Upper lobe of left lung (tissue), 6 donors: ENCODE measurements around the gene ST3GAL3. TPM values are rescaled to one million over a fixed set of nuclear protein-coding genes. Genes with fewer than 3 reads are reported as not detected.

Experiments
- ATAC-seq, 2 donors: fragments of 200-7000 bp; cut with Tn5 transposase; one replicate each; pipeline ENCODE4 v1.9.1; 2022; ENCODE audit warnings: mild to moderate bottlenecking in 2 of 2, moderate library complexity in 2 of 2; ENCODE audit not compliant: low FRiP score in 2 of 2
- DNase-seq, 2 donors: peaks; one replicate each; pipeline ENCODE4 v3.0.0-alpha.2; 2019 to 2020
- H3K27ac ChIP-seq, 4 donors: fragments of 200-600 bp; sonication (generic); one replicate each; pipeline ENCODE4 v1.5.1; 2016 to 2019
- H3K27me3 ChIP-seq, 4 donors: fragments of 200-600 bp; sonication (generic); one replicate each; pipeline ENCODE4 v1.5.1; 2017 to 2019
- H3K36me3 ChIP-seq, 4 donors: fragments of 200-600 bp; sonication (generic); one replicate each; pipeline ENCODE4 v1.5.1; 2016 to 2019
- H3K4me1 ChIP-seq, 4 donors: fragments of 200-600 bp; sonication (generic); one replicate each; pipeline ENCODE4 v1.5.1; 2018 to 2019
- H3K4me3 ChIP-seq, 4 donors: fragments of 200-600 bp; sonication (generic); one replicate each; pipeline ENCODE4 v1.5.1; 2017 to 2019; ENCODE audit warnings: mild to moderate bottlenecking in 2 of 4, moderate library complexity in 1 of 4
- H3K9me3 ChIP-seq, 4 donors: fragments of 200-600 bp; sonication (generic); one replicate each; pipeline ENCODE4 v1.5.1; 2018 to 2019
- EP300 ChIP-seq, 4 donors: sonication (generic); formaldehyde crosslinking; IDR thresholded peaks; one replicate each; pipeline ENCODE4 v1.5.1; 2017; ENCODE audit warnings: antibody characterized with exemption in 4 of 4, control low read depth in 2 of 4
- POLR2A ChIP-seq, 4 donors: fragments of 450-650 bp; IDR thresholded peaks; one replicate each; pipeline ENCODE4 v1.5.1; 2016 to 2017; ENCODE audit warnings: antibody characterized with exemption in 4 of 4, mild to moderate bottlenecking in 2 of 4
- POLR2AphosphoS5 ChIP-seq, 2 donors: sonication (generic); formaldehyde crosslinking; IDR thresholded peaks; one replicate each; pipeline ENCODE4 v1.5.1; 2017; ENCODE audit warnings: antibody characterized with exemption in 2 of 2
- WGBS, 2 donors: methylation state at CpG; one replicate each; pipeline ENCODE4 v1.1.5; 2017 to 2018; 5-methylcytosine and 5-hydroxymethylcytosine counted together
- total RNA-seq, 6 donors: library from RNA; depleted of rRNA in 4 of 6; stranded (reverse); fragments of >200 nt in 4 of 6; gene quantifications; one replicate each; pipeline versions ENCODE4 v1.1.0 to v1.2.1, GENCODE V29; 2016 to 2021
- TF ChIP-seq, protein P1 (sequence below), 6 experiments: fragments of 450-650 bp in 4 of 6; fragments of 200-600 bp in 2 of 6; sonication (generic) in 2 of 6; IDR thresholded peaks; one replicate each; pipeline ENCODE4 v1.5.1; 2016 to 2019; ENCODE audit warnings: antibody characterized with exemption in 6 of 6
- donor health status: DM: no; HTN: no; CAD: no; lungs with moderate emphysema.
- donor health status: DM: no; HTN: yes; CAD: no; lungs with severe emphysema.

Gene ST3GAL3
- total RNA-seq, 6 donors from 2014 or later: 14.4 to 46.1 (median 19.2) TPM

DNA sequence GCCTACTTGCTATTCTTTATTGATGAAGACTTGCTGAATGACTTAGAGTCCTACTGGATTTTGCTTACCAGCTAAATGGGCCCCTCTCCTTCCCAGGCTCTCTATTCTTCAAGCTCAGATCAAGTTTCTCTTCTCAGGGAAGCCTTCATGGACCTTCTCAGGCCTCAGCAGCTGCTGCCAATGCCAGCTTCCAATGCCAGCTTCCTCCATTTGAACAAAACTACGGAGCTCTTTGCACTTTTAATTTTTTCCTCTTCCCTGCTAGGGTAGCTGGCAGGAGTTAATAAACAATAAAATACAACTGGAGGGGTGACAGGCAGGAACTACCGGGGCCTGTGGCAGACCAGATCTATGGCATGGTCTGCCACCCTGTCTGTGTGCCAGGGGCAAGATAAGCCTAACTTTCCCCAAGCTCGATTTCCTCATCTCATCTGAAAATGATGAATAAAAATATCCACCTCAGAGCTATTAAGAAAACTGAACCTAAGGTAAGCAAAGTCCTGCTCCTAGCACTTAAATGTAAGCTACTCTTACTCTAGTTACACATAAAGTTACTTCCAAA is 238.4 kb downstream of the ST3GAL3 start:
- H3K27me3 ChIP-seq: no peaks in the 10 kb centered on the region
- H3K36me3 ChIP-seq: peaks cover 0 to 11% (median 3%) of the 10 kb centered on the region in 4 donors
- peak overlapping the region; percentile 96 to 99 (median 99) for H3K27ac ChIP-seq
- no peak for ATAC-seq
- H3K4me1 ChIP-seq: peaks cover 24 to 45% (median 26%) of the 10 kb centered on the region in 4 donors
- peak overlapping the region; percentile 61 to 77 (median 69) for H3K4me3 ChIP-seq
- DNase-seq: no peak
- TF ChIP-seq POLR2AphosphoS5 (IDR thresholded peaks at IDR 0.05): no peak
- TF ChIP-seq EP300 (IDR thresholded peaks at IDR 0.05): no peak
- no peak for TF ChIP-seq POLR2A (IDR thresholded peaks at IDR 0.05)
- TF ChIP-seq, protein P1, sequence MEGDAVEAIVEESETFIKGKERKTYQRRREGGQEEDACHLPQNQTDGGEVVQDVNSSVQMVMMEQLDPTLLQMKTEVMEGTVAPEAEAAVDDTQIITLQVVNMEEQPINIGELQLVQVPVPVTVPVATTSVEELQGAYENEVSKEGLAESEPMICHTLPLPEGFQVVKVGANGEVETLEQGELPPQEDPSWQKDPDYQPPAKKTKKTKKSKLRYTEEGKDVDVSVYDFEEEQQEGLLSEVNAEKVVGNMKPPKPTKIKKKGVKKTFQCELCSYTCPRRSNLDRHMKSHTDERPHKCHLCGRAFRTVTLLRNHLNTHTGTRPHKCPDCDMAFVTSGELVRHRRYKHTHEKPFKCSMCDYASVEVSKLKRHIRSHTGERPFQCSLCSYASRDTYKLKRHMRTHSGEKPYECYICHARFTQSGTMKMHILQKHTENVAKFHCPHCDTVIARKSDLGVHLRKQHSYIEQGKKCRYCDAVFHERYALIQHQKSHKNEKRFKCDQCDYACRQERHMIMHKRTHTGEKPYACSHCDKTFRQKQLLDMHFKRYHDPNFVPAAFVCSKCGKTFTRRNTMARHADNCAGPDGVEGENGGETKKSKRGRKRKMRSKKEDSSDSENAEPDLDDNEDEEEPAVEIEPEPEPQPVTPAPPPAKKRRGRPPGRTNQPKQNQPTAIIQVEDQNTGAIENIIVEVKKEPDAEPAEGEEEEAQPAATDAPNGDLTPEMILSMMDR (IDR thresholded peaks at IDR 0.05): no peak
- WGBS, 2 donors: 0 to 4% methylated on average over 3 of the region's 3 CpGs
- H3K9me3 ChIP-seq: no peaks in the 10 kb centered on the region

DNA sequence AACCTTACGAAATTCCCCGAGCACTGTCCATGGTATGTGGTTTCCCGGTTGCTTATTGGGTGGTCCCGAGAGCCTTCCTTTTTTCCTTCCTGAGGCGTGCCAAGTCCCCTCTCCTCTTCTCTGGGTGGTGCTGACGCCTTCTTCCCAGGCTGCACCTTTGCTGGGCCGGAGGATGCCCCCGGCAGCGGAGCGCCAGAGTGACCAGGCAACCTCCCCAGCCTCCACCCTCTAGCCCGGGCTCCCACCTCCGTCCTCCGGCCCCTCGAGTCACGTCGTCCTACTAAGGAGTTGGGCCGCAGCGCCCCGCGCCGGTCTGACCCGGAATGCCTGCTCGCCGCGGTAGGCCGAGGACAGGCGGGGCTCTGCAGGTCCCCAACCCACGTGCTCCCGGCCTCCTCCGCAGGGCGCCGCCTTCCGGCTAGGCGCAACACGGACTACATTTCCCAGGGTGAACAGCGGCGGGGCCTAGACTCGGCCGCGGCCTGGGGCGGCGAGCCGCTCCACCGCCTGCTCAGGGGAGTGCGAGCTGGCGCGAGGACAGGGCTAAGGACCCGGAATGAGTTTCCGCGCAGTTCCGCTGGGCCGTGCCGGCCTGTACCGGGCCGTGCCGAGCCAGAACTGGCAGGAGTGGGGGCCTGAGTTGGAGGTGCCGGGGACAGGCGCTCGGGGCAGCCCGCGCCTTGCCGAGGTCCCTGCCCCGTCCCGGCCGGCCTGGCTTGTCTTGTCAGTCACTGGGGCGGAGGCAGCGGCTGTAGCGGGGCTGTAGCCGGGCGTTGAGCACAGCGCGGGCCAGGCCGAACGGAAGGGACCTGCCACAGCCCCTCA is 239.1 kb downstream of the ST3GAL3 start, which contains the start of gene IPO13:
Gene IPO13 (plus strand): TSS at position 715 of the 825 bp plus-strand sequence. CDS start 651 bp downstream, outside the sequence.
- peaks cover 24 to 50% (median 26%) of the 10 kb centered on the region in 4 donors for H3K4me1 ChIP-seq
- WGBS, 2 donors: 1 to 5% methylated on average over 6 to 66 of the region's 74 CpGs

DNA sequence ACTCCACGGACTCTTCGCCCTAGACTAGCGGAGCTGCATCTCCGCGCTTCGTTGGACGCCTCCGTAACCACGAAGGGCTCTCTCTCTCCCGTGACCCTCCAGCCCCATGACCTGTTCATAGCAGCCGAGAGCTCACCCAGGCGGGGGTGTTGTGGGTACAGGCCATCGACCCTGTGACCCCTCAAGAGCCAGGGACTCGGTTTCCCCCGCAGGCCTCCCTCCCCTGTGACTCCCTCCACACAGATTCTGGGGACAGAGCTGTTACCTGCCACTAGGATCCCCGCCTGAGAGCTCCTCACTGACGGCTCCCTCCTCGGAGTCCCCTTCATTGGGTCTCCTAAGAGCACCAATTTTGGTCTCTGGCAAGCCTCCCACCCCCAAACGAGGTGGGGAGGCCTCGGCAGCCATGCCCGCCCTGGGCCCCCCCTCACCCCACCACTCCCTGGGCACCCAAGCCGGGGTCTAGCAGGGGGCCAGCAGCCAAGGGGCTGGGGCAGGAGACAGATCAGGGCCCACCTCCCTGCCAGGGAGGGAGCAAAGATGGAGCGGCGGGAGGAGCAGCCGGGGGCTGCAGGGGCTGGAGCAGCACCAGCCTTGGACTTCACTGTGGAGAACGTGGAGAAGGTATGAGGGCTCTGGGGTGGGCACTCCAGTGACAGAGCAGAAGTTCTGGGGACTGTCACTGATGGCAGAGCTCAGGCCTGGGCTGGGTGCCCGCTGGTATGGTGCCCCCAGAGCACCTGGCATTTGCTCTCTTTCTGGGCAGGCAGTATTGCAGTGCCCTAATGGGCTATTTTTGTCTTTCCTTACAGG is 239.9 kb downstream of the ST3GAL3 start:
- H3K27me3 ChIP-seq: no peaks in the 10 kb centered on the region
- peak in 1 of 2 donors; percentile 67 for DNase-seq
- H3K9me3 ChIP-seq: no peaks in the 10 kb centered on the region
- 1 to 9% methylated on average over 11 to 20 of the region's 27 CpGs for WGBS, 2 donors
- peak overlapping the region; percentile 96 to 99 (median 99) for H3K27ac ChIP-seq
- peak overlapping the region; percentile 61 to 77 (median 69) for H3K4me3 ChIP-seq
- peak in 1 of 2 donors; percentile 0 for ATAC-seq
- H3K4me1 ChIP-seq: peaks cover 24 to 50% (median 26%) of the 10 kb centered on the region in 4 donors
- TF ChIP-seq, protein P1 (IDR thresholded peaks at IDR 0.05): no peak
- TF ChIP-seq POLR2A (IDR thresholded peaks at IDR 0.05) (no peak), EP300 (IDR thresholded peaks at IDR 0.05) (no peak), POLR2AphosphoS5 (IDR thresholded peaks at IDR 0.05) (no peak)
- peaks cover 0 to 11% (median 3%) of the 10 kb centered on the region in 4 donors for H3K36me3 ChIP-seq

More for the DNA sequence above, 239.1 kb downstream of the ST3GAL3 start, which contains the start of gene IPO13:
- peak; percentile 98 to 99 for ATAC-seq
- peak; percentile 98 to 99 for DNase-seq
- TF ChIP-seq EP300 (IDR thresholded peaks at IDR 0.05) (no peak), POLR2A (IDR thresholded peaks at IDR 0.05) (peak in 3 of 4 donors; percentile 39 to 87 (median 52)), POLR2AphosphoS5 (IDR thresholded peaks at IDR 0.05) (peak; percentile 59 to 74)
- TF ChIP-seq, protein P1 (IDR thresholded peaks at IDR 0.05): peak; percentile 70 to 97 (median 94)
- H3K9me3 ChIP-seq: no peaks in the 10 kb centered on the region
- H3K27me3 ChIP-seq: no peaks in the 10 kb centered on the region
- peak within 1 kb of the TSS; percentile 96 to 99 (median 99) for H3K27ac ChIP-seq
- peaks cover 0 to 11% (median 3%) of the 10 kb centered on the region in 4 donors for H3K36me3 ChIP-seq
- peak within 1 kb of the TSS; percentile 61 to 77 (median 69) for H3K4me3 ChIP-seq

DNA sequence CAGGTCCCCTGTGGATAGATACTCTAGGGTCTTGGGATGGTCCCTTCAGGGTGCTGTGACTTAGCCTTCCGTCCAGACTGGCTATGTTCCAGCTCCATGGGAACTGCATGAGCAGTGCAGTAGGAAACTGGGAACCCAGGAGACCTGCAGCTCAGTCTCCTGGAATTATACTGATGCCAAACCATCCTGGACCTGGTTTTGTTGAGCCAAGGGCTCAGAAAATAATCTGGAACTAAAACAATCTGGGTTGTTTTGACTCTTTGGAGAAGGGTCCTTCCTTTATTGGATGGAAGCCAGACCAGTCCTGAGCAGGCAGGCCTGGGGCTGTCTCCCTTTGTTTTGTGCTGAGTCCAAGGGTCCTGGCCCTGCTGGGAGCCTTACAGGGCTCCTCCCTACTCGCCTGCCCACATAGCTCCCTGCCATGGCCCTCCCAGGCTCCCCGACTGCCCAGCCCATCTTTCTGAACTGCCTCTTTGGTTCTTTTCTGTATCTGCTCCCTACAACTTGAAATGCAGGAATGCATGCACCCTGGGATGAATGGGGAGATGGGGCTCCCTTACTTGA is 240.6 kb downstream of the ST3GAL3 start:
- ATAC-seq (no peak), DNase-seq (no peak)
- Histone ChIP-seq H3K4me3 (peak overlapping the region in 3 of 4 donors; percentile 61 to 70 (median 68)), H3K27me3 (no peaks in the 10 kb centered on the region), H3K9me3 (no peaks in the 10 kb centered on the region), H3K36me3 (peaks cover 0 to 11% (median 3%) of the 10 kb centered on the region in 4 donors), H3K4me1 (peaks cover 24 to 50% (median 26%) of the 10 kb centered on the region in 4 donors), H3K27ac (peak overlapping the region in 1 of 4 donors; percentile 96)
- TF ChIP-seq POLR2A (IDR thresholded peaks at IDR 0.05) (no peak), EP300 (IDR thresholded peaks at IDR 0.05) (no peak), POLR2AphosphoS5 (IDR thresholded peaks at IDR 0.05) (no peak)
- TF ChIP-seq, protein P1 (IDR thresholded peaks at IDR 0.05): no peak
- WGBS, 2 donors: 48 to 52% methylated on average over 2 to 3 of the region's 3 CpGs
